OCI-LY1 (cell line): ENCODE measurements around the gene LHFPL5.

Experiments
- H2AFZ ChIP-seq: fragments of 200-600 bp; sonication (generic), shearing (Covaris generic); 2 replicates; pipeline ENCODE4 v1.6.0; 2014; ENCODE audit warnings: antibody characterized with exemption, mild to moderate bottlenecking, low read length
- H3F3A ChIP-seq: fragments of 200-600 bp; sonication (generic), shearing (Covaris generic); 2 replicates; pipeline ENCODE4 v1.6.0; 2014; ENCODE audit warnings: mild to moderate bottlenecking, antibody characterized with exemption, low read length, moderate library complexity; ENCODE audit not compliant: insufficient read depth
- H3K27ac ChIP-seq: fragments of 200-600 bp; sonication (generic); 2 replicates; pipeline ENCODE4 v1.5.1; 2014; ENCODE audit warnings: low read length, mixed run types, mild to moderate bottlenecking, low read depth; ENCODE audit not compliant: poor library complexity, severe bottlenecking
- H3K27me3 ChIP-seq: fragments of 200-600 bp; sonication (generic); 2 replicates; pipeline ENCODE4 v1.6.0; 2014; ENCODE audit warnings: antibody characterized with exemption, mild to moderate bottlenecking, low read length, moderate library complexity; ENCODE audit not compliant: insufficient read depth
- H3K36me3 ChIP-seq: fragments of 200-600 bp; sonication (generic); 2 replicates; pipeline ENCODE4 v1.6.1; 2014; ENCODE audit warnings: mild to moderate bottlenecking, antibody characterized with exemption, low read length, moderate library complexity, mixed read lengths; ENCODE audit not compliant: insufficient read depth
- H3K4me1 ChIP-seq: fragments of 200-600 bp; sonication (generic); 2 replicates; pipeline ENCODE4 v1.5.1; 2014; ENCODE audit warnings: mild to moderate bottlenecking, low read length, moderate library complexity; ENCODE audit not compliant: insufficient read depth, severe bottlenecking
- H3K4me2 ChIP-seq: fragments of 200-600 bp; sonication (generic), shearing (Covaris generic); 2 replicates; pipeline ENCODE4 v1.6.1; 2014; ENCODE audit warnings: low read length
- H3K4me3 ChIP-seq: fragments of 200-600 bp; sonication (generic); 2 replicates; pipeline ENCODE4 v1.5.1; 2014; ENCODE audit warnings: low read length, low read depth, mild to moderate bottlenecking, mixed read lengths; ENCODE audit not compliant: poor library complexity, severe bottlenecking
- H3K79me2 ChIP-seq: fragments of 200-600 bp; shearing (Covaris generic); 2 replicates; pipeline ENCODE4 v1.6.1; 2016; ENCODE audit warnings: mixed run types, low read length, mixed read lengths; ENCODE audit not compliant: insufficient read depth
- H3K9ac ChIP-seq: fragments of 200-600 bp; sonication (generic), shearing (Covaris generic); 2 replicates; pipeline ENCODE4 v1.6.1; 2014; ENCODE audit warnings: mild to moderate bottlenecking, low read length, mixed read lengths
- H3K9me2 ChIP-seq: fragments of 200-600 bp; sonication (generic), shearing (Covaris generic); 2 replicates; pipeline ENCODE4 v1.6.1; 2014; ENCODE audit warnings: low read depth, mild to moderate bottlenecking, low read length, mixed read lengths
- H3K9me3 ChIP-seq: fragments of 200-600 bp; shearing (Covaris generic); 2 replicates; pipeline ENCODE4 v1.6.1; 2014; ENCODE audit warnings: low read length, mixed read lengths
- H4K20me1 ChIP-seq: fragments of 200-600 bp; sonication (generic), shearing (Covaris generic); 2 replicates; pipeline ENCODE4 v1.6.0; 2016; ENCODE audit warnings: mild to moderate bottlenecking, low read length; ENCODE audit not compliant: insufficient read depth
- CTCF ChIP-seq: fragments of 200-600 bp; sonication (generic), shearing (Covaris generic); IDR thresholded peaks from 2 replicates; pipeline ENCODE4 v1.5.1; 2017; ENCODE audit warnings: mild to moderate bottlenecking, antibody characterized with exemption, low read length, moderate library complexity, mixed read lengths
- EZH2 ChIP-seq: fragments of 200-600 bp; sonication (generic), shearing (Covaris generic); IDR thresholded peaks from 2 replicates; pipeline ENCODE4 v1.8.0; 2017; ENCODE audit warnings: borderline replicate concordance, mixed run types, mild to moderate bottlenecking, antibody characterized with exemption, low read length, moderate library complexity, mixed read lengths

The LHFPL5 gene

GRCh38 chr6:35796236-35796635, 8.9 kb upstream of the LHFPL5 start:
- H3K9me2 ChIP-seq: no peaks in the 10 kb centered on the region
- TF ChIP-seq EZH2 (no peak), CTCF (no peak)
- H2AFZ ChIP-seq: no peak overlapping the region
- H3K4me3 ChIP-seq: no peak overlapping the region
- no peaks in the 10 kb centered on the region for H3K79me2 ChIP-seq
- H3K27ac ChIP-seq: no peak overlapping the region
- H3K36me3 ChIP-seq: no peaks in the 10 kb centered on the region
- no peak overlapping the region for H3K4me2 ChIP-seq
- H3K9me3 ChIP-seq: no peaks in the 10 kb centered on the region
- no peaks in the 10 kb centered on the region for H3F3A ChIP-seq
- no peak overlapping the region for H3K9ac ChIP-seq
- H3K4me1 ChIP-seq: no peaks in the 10 kb centered on the region
- H3K27me3 ChIP-seq: peaks cover 12% of the 10 kb centered on the region
- H4K20me1 ChIP-seq: no peaks in the 10 kb centered on the region

- Histone ChIP-seq H3K4me3 (no peak overlapping the region), H3K36me3 (no peaks in the 10 kb centered on the region), H3K27ac (no peak overlapping the region), H3K9me2 (no peaks in the 10 kb centered on the region), H3K79me2 (no peaks in the 10 kb centered on the region), H3K4me1 (no peaks in the 10 kb centered on the region), H3K4me2 (no peak overlapping the region), H3K27me3 (peaks cover 4% of the 10 kb centered on the region), H3K9me3 (no peaks in the 10 kb centered on the region), H2AFZ (no peak overlapping the region), H3F3A (no peaks in the 10 kb centered on the region), H3K9ac (no peak overlapping the region), H4K20me1 (no peaks in the 10 kb centered on the region)
- TF ChIP-seq EZH2 (no peak), CTCF (no peak)
Measured at GRCh38 chr6:35797837-35798526, 7.2 kb upstream of the LHFPL5 start.

GRCh38 chr6:35798706-35799105, 6.4 kb upstream of the LHFPL5 start:
- no peak overlapping the region for H2AFZ ChIP-seq
- H3K36me3 ChIP-seq: no peaks in the 10 kb centered on the region
- H3K9me2 ChIP-seq: no peaks in the 10 kb centered on the region
- no peak overlapping the region for H3K4me2 ChIP-seq
- no peaks in the 10 kb centered on the region for H4K20me1 ChIP-seq
- H3K4me1 ChIP-seq: no peaks in the 10 kb centered on the region
- no peaks in the 10 kb centered on the region for H3F3A ChIP-seq
- H3K79me2 ChIP-seq: no peaks in the 10 kb centered on the region
- no peak overlapping the region for H3K27ac ChIP-seq
- no peaks in the 10 kb centered on the region for H3K9me3 ChIP-seq
- no peak overlapping the region for H3K4me3 ChIP-seq
- H3K27me3 ChIP-seq: peaks cover 4% of the 10 kb centered on the region
- H3K9ac ChIP-seq: no peak overlapping the region
- no peak for TF ChIP-seq EZH2
- TF ChIP-seq CTCF: no peak
